GM06990 (cell line): Measurements from ENCODE around the gene HOXC9.
A peak's percentile ranks its signal among the peaks of the same experiment; 100 is the strongest.

Source experiments
- DNase-seq: peaks from one replicate; pipeline ENCODE4 v3.0.0-alpha.2; 2011; ENCODE audit not compliant: insufficient read length; ENCODE audit errors: extremely low read depth
- H3K27me3 ChIP-seq: replicated peaks from 2 replicates; pipeline ENCODE4 v1.6.0; 2011; ENCODE audit warnings: low read length; ENCODE audit not compliant: control insufficient read depth, insufficient read depth
- H3K36me3 ChIP-seq: 2 replicates; pipeline ENCODE4 v1.5.1; 2011; ENCODE audit warnings: low read length; ENCODE audit not compliant: control insufficient read depth, insufficient read depth
- H3K4me3 ChIP-seq: replicated peaks from 2 replicates; pipeline ENCODE4 v1.5.1; 2011; ENCODE audit warnings: low read depth, mild to moderate bottlenecking, control low read depth, low read length
- TF ChIP-seq, protein P1 (sequence below): IDR thresholded peaks from 2 replicates; pipeline ENCODE4 v1.5.1; 2011; ENCODE audit warnings: low read length, control low read depth, mild to moderate bottlenecking, inconsistent platforms; ENCODE audit not compliant: insufficient read depth, poor library complexity, severe bottlenecking

The HOXC9 gene

GRCh38 chr12:54000116-54001114, at the start of gene HOXC9:
HOXC9 (plus strand) TSS chr12:54000161; CDS start chr12:54000189, 28 bp downstream.
- TF ChIP-seq, protein P1, sequence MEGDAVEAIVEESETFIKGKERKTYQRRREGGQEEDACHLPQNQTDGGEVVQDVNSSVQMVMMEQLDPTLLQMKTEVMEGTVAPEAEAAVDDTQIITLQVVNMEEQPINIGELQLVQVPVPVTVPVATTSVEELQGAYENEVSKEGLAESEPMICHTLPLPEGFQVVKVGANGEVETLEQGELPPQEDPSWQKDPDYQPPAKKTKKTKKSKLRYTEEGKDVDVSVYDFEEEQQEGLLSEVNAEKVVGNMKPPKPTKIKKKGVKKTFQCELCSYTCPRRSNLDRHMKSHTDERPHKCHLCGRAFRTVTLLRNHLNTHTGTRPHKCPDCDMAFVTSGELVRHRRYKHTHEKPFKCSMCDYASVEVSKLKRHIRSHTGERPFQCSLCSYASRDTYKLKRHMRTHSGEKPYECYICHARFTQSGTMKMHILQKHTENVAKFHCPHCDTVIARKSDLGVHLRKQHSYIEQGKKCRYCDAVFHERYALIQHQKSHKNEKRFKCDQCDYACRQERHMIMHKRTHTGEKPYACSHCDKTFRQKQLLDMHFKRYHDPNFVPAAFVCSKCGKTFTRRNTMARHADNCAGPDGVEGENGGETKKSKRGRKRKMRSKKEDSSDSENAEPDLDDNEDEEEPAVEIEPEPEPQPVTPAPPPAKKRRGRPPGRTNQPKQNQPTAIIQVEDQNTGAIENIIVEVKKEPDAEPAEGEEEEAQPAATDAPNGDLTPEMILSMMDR: no peak
- Histone ChIP-seq H3K4me3 (peak within 1 kb of the TSS; percentile 50), H3K27me3 (peaks cover 2% of the 10 kb centered on the region; the same call in 1 of the 2 replicates), H3K36me3 (no peaks in the 10 kb centered on the region)
- no peak for DNase-seq

DNA sequence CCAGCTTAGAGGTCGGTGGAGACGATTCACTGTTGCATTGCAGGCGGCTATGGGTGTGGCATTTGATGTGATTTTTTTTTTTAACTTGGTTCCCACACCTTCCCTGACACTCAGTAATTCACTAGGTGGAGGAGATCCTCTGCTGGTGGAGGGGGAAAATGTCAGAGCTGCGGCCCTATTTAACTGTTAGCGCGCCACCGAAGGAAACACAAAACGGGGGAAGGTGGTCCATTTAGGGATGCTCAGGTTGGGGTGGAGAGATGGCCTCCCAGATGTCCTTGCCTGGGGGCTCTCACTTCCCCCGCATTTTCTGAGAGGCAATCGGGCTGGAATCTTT, 49.6 kb upstream of the HOXC9 start:
- peaks cover 7% of the 10 kb centered on the region for H3K27me3 ChIP-seq
- no peak overlapping the region for H3K4me3 ChIP-seq

GRCh38 chr12:53950789-53951576, 49.0 kb upstream of the HOXC9 start:
- Histone ChIP-seq H3K36me3 (no peaks in the 10 kb centered on the region), H3K4me3 (no peak overlapping the region), H3K27me3 (peaks cover 5% of the 10 kb centered on the region)
- DNase-seq: no peak
- TF ChIP-seq, protein P1: no peak

More for the DNA sequence above, 49.6 kb upstream of the HOXC9 start:
- H3K36me3 ChIP-seq: no peaks in the 10 kb centered on the region
- no peak for DNase-seq
- TF ChIP-seq, protein P1: no peak

DNA sequence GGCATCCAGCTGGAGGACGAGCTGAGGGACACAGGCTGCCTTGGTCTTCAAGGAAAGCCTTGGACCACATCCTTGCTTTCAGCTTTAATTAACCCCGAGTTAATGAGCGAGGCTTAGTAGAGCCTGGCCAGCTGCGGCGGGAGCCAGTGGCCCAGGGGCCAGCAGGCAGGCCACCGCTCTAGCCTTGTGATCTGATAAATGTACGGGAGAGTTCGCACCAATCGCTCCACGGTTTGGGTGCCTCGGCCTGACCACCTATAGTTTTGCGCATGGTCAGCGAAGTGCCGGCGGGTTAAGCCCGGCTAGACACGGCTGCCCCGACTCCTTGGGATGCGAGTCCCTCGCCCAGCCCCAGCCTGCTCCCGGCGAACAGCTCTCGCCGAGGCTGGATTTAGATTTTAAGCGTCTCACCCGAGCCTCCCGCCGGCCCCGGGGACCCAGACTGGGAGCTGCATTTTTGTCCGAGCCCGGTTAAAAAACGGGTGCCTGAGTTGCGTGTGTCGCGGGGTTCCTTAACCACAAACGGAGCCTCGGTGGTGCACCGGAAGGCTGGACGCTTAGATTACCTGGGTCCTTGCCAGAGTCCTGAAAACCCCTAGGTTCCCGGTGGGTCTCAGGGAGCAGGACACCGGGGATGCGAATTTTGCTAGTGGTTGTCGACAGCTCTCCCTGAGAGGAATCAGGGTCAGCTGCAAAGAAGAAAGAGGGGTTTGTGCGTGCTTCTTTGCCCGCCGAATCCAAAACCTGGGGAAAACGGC, 48.2 kb upstream of the HOXC9 start:
- TF ChIP-seq, protein P1: no peak
- Histone ChIP-seq H3K27me3 (peaks cover 5% of the 10 kb centered on the region), H3K4me3 (no peak overlapping the region), H3K36me3 (no peaks in the 10 kb centered on the region)
- no peak for DNase-seq

DNA sequence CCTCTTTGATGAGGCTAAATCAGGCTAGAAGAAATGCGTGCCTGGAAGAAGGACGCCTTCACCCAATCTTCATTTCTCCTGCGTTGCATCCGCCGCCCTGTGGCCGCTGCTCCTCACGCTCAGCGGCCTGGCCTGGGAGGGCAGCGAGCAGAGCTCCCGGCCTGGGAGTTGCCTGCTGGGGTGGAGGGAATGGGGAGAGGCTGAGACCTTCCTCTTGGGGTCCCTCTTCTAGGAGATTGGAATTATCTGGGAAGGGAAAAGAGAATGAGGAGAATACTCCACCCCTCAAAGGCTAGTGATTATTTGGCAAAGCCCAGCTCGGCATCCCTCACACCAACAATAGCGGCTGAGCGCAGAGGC, 47.6 kb upstream of the HOXC9 start:
- TF ChIP-seq, protein P1: no peak
- Histone ChIP-seq H3K36me3 (no peaks in the 10 kb centered on the region), H3K27me3 (peaks cover 5% of the 10 kb centered on the region), H3K4me3 (no peak overlapping the region)
- no peak for DNase-seq
